Activated CD4-positive, alpha-beta T cell treated with anti-CD3 and anti-CD28 coated beads, Interleukin-2, amount 10 ng/mL, durations not matched to agents 24 days and 14 days (primary cell): Measurements from ENCODE around the gene EGLN1. TPM values are rescaled to one million over a fixed set of nuclear protein-coding genes. Genes with fewer than 3 reads are reported as not detected.
"Not testable (repeated sequence)": the region's sequence is repeated elsewhere in the genome, so short reads cannot be mapped to it uniquely, and the experiment has no call there.

Source experiments
- DNase-seq: peaks from one replicate; pipeline ENCODE4 v3.0.0; 2022
- H3K27ac Mint-ChIP-seq: one replicate; pipeline ENCODE4 v1.8.0; 2022; ENCODE audit warnings: mild to moderate bottlenecking, mixed read lengths
- H3K27me3 Mint-ChIP-seq: one replicate; pipeline ENCODE4 v1.8.0; 2022; ENCODE audit warnings: mixed read lengths
- H3K36me3 Mint-ChIP-seq: one replicate; pipeline ENCODE4 v1.8.0; 2022; ENCODE audit warnings: low read depth, mild to moderate bottlenecking, mixed read lengths
- H3K4me1 Mint-ChIP-seq: one replicate; pipeline ENCODE4 v1.8.0; 2021; ENCODE audit warnings: mixed read lengths
- H3K4me3 Mint-ChIP-seq: one replicate; pipeline ENCODE4 v1.8.0; 2022; ENCODE audit warnings: mild to moderate bottlenecking, moderate library complexity, mixed read lengths
- H3K9me3 Mint-ChIP-seq: one replicate; pipeline ENCODE4 v1.8.0; 2021; ENCODE audit warnings: mixed read lengths
- intact Hi-C: fragments of 100-400 bp; cut with micrococcal nuclease; formaldehyde crosslinking; loops from one replicate; pipeline ENCODE4 v1.15.1; 2023
- total RNA-seq: library from RNA; stranded (reverse); gene quantifications from 2 replicates; pipeline ENCODE4 v1.2.3, GENCODE V29; 2022

The EGLN1 gene
- total RNA-seq, 1 donor from 2014 or later = 21.4 TPM

DNA sequence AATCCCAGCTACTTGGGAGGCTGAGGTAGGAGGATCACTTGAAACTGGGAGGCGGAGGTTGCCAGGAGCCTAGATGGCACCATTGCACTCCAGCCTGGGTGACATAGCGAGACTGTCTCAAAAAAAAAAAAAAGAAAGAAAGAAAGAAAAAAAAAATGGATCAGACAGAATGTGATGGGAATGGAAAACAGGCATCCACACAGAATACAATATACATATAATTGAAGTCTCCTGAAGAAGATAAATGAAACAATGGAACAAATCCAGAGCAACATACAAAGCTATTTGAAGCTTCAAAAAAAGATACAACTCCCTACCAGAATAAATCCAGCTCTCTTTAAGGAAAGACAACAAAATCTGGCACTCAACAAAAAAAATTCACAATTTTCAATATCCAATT lies 10.9 kb upstream of the EGLN1 start:
- H3K36me3 Mint-ChIP-seq = no peaks in the 10 kb centered on the region
- no peaks in the 10 kb centered on the region for H3K9me3 Mint-ChIP-seq
- H3K27me3 Mint-ChIP-seq = peaks cover 36% of the 10 kb centered on the region
- intact Hi-C loops = no loop called here
- no peak for DNase-seq
- H3K4me1 Mint-ChIP-seq = peaks cover 2% of the 10 kb centered on the region
- no peak overlapping the region for H3K27ac Mint-ChIP-seq
- H3K4me3 Mint-ChIP-seq = no peak overlapping the region

DNA sequence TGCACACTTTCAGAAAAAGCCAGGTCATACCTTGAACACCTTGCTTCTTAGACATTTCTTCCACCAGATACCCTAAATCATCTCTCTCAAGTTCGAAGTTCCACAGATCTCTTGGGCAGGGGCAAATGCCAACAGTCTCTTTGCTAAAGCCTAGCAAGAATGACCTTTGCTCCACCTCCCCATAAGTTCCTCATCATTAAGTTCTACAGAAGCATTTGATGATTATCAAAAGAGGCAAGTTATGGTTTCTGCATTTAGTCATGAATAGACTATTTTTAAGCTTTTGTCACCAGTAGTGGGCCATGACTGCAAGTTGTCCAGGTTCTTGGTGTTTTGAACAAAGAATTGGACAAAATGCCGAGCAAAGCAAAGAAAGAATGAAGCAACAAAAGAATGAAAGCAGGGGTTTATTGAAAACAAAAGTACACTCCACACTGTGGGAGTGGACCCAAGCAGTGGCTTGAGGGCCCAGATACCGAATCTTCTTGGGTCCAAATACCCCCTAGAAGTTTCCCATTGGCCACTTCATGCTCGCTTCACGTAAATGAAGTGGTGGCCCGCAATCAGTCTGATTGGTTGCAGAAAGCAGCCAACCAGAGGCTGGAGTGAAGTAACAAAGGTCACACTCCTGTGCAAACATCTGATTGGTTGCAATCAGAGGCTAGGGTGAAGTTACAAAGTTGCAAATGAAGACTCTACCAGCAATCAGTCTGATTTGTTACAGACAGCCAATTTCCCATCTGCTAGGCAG lies 9.8 kb upstream of the EGLN1 start:
- H3K27ac Mint-ChIP-seq = no peak overlapping the region
- DNase-seq = no peak
- H3K4me1 Mint-ChIP-seq = peaks cover 2% of the 10 kb centered on the region
- intact Hi-C loops = no loop called here
- H3K9me3 Mint-ChIP-seq = no peaks in the 10 kb centered on the region
- no peaks in the 10 kb centered on the region for H3K36me3 Mint-ChIP-seq
- H3K27me3 Mint-ChIP-seq = peaks cover 35% of the 10 kb centered on the region
- no peak overlapping the region for H3K4me3 Mint-ChIP-seq

DNA sequence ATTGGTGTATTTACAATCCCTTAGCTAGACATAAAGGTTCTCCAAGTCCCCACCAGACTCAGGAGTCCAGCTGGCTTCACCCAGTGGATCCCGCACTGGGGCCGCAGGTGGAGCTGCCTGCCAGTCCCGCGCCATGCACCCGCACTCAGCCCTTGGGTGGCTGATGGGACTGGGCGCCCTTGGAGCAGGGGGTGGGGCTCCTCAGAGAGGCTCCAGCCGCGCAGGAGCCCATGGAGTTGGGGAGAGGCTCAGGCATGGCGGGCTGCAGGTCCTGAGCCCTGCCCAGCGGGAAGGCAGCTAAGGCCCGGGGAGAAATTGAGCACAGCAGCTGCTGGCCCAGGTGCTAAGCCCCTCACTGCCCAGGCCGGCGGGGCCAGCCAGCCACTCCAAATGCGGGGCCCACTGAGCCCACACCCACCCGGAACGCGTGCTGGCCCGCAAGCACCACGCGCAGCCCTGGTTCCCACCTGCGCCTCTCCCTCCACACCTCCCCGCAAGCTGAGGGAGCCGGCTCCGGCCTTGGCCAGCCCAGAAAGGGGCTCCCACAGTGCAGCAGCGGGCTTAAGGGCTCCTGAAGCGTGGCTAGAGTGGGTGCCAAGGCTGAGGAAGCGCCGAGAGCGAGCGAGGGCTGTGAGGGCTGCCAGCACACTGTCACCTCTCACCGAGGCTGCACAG lies 8.7 kb upstream of the EGLN1 start:
- H3K36me3 Mint-ChIP-seq, intact Hi-C loops, H3K27ac Mint-ChIP-seq, H3K4me1 Mint-ChIP-seq, H3K4me3 Mint-ChIP-seq, H3K9me3 Mint-ChIP-seq, DNase-seq: not testable (repeated sequence)
- H3K27me3 Mint-ChIP-seq = peaks cover 36% of the 10 kb centered on the region

DNA sequence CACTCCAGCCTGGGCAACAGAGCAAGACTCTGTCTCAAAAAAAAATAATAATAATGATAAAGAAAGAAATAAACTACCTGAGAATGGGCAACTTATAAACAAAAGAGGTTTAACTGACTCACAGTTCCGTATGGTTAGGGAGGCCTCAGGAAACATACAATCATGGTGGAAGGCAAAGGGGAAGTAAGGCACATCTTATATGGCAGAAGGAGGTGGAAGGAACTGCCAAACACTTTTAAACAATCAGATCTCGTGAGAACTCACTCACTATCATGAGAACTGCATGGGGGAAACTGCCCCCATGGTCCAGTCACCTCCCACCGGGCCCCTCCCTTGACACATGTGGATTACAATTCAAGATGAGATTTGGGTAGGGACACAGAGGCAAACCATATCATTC lies 6.3 kb upstream of the EGLN1 start:
- no peaks in the 10 kb centered on the region for H3K36me3 Mint-ChIP-seq
- no peaks in the 10 kb centered on the region for H3K9me3 Mint-ChIP-seq
- no peak overlapping the region for H3K27ac Mint-ChIP-seq
- no peak overlapping the region for H3K4me3 Mint-ChIP-seq
- peaks cover 9% of the 10 kb centered on the region for H3K4me1 Mint-ChIP-seq
- intact Hi-C loops = no loop called here
- H3K27me3 Mint-ChIP-seq = peaks cover 45% of the 10 kb centered on the region
- no peak for DNase-seq

- Mint-ChIP-seq H3K27ac (no peak overlapping the region), H3K4me3 (no peak overlapping the region)
- intact Hi-C loops = loop anchor here (5.0 kb wide), 3 partner anchors 68 to 558 kb away; partner anchors contain the start of gene C1orf198
Measured at GRCh38 chr1:231424950-231425805, 3.1 kb upstream of the EGLN1 start.

DNA sequence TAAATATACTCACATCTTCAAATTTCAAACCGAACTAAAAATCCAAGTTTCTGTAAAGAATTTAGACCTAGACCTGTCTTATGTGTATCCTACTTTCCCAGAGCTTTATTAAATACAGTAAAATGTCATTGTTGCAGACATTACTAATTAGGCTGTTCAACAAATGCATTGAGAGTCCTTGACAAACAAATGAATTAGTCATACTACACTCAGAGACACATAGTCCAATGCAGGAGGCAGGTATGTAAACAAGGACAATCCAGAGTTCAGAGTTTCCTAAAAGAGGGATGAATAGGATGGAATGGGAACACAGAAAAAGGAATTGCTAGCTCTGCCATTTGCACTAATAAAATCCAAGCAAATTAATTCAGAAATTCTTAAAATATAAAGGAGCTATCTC lies 1.6 kb upstream of the EGLN1 start:
- H3K9me3 Mint-ChIP-seq = no peaks in the 10 kb centered on the region
- intact Hi-C loops = loop anchor here (2.0 to 5.0 kb wide), 4 partner anchors 37 to 556 kb away; partner anchors contain the start of gene C1orf198
- H3K4me1 Mint-ChIP-seq = peaks cover 34% of the 10 kb centered on the region
- H3K4me3 Mint-ChIP-seq = no peak overlapping the region
- H3K36me3 Mint-ChIP-seq = peaks cover 15% of the 10 kb centered on the region
- peaks cover 26% of the 10 kb centered on the region for H3K27me3 Mint-ChIP-seq
- no peak for DNase-seq
- no peak overlapping the region for H3K27ac Mint-ChIP-seq

More at GRCh38 chr1:231424950-231425805, 3.1 kb upstream of the EGLN1 start:
- Mint-ChIP-seq H3K36me3 (peaks cover 3% of the 10 kb centered on the region), H3K9me3 (no peaks in the 10 kb centered on the region), H3K4me1 (peaks cover 23% of the 10 kb centered on the region), H3K27me3 (peaks cover 34% of the 10 kb centered on the region)
- DNase-seq = no peak

- intact Hi-C loops = loop anchor here (1.0 to 5.0 kb wide), 8 partner anchors 38 to 556 kb away; partner anchors contain the start of genes C1orf198, SPRTN and TSNAX
- Mint-ChIP-seq H3K9me3 (no peaks in the 10 kb centered on the region), H3K27ac (peak overlapping the region; percentile 95), H3K4me1 (peaks cover 42% of the 10 kb centered on the region), H3K36me3 (peaks cover 17% of the 10 kb centered on the region), H3K27me3 (peaks cover 25% of the 10 kb centered on the region), H3K4me3 (peak overlapping the region; percentile 88)
- DNase-seq = no peak
Measured at GRCh38 chr1:231422798-231423309, 767 bp upstream of the EGLN1 start.

- H3K9me3 Mint-ChIP-seq = no peaks in the 10 kb centered on the region
- peaks cover 24% of the 10 kb centered on the region for H3K27me3 Mint-ChIP-seq
- H3K36me3 Mint-ChIP-seq = peaks cover 24% of the 10 kb centered on the region
- H3K4me3 Mint-ChIP-seq = peak overlapping the region; percentile 76
- intact Hi-C loops = loop anchor here (5.0 kb wide), 3 partner anchors 64 to 554 kb away; partner anchors contain the start of gene C1orf198
- DNase-seq = peak; percentile 87
- peak overlapping the region; percentile 54 for H3K27ac Mint-ChIP-seq
- H3K4me1 Mint-ChIP-seq = peaks cover 53% of the 10 kb centered on the region
Measured at GRCh38 chr1:231421546-231421970, 529 bp downstream of the EGLN1 start.

DNA sequence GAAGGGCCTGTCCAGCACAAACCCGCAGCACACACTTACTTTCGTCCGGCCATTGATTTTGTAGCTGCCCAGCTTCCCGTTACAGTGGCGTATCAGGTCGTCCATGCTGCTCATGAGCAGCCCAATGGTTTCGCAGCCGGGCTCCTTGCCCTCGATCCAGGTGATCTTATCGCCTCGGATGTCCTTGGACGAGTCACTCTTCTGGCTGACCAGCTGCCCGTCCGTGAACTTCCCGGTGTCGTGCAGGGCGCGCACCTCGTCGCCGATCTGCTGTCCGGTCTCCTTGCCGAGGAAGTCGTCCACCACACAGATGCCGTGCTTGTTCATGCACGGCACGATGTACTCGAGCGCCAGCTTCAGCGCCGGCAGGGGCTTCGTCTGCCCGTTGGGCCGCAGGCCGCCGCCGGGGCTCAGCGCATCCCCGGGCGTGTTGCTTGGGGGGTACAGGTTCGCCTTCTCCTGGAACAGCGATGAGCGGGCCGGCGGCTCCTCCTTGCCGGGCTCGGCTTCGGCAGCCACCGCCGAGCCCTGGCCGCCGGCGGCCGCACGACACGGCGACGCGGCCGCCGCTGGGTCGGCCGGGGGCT lies 1.0 kb downstream of the EGLN1 start:
- Mint-ChIP-seq H3K27ac (peak overlapping the region; percentile 88), H3K9me3 (no peaks in the 10 kb centered on the region), H3K4me1 (peaks cover 55% of the 10 kb centered on the region), H3K36me3 (peaks cover 24% of the 10 kb centered on the region), H3K27me3 (peaks cover 19% of the 10 kb centered on the region), H3K4me3 (peak overlapping the region; percentile 98)
- intact Hi-C loops = loop anchor here (5.0 kb wide), 3 partner anchors 64 to 554 kb away; partner anchors contain the start of gene C1orf198
- DNase-seq = peak; percentile 83

- peak; percentile 67 for DNase-seq
- H3K4me3 Mint-ChIP-seq = peak overlapping the region; percentile 98
- H3K36me3 Mint-ChIP-seq = peaks cover 26% of the 10 kb centered on the region
- peaks cover 14% of the 10 kb centered on the region for H3K27me3 Mint-ChIP-seq
- H3K4me1 Mint-ChIP-seq = peaks cover 57% of the 10 kb centered on the region
- intact Hi-C loops = loop anchor here (5.0 kb wide), 3 partner anchors 63 to 553 kb away; partner anchors contain the start of gene C1orf198
- no peaks in the 10 kb centered on the region for H3K9me3 Mint-ChIP-seq
- peak overlapping the region; percentile 88 for H3K27ac Mint-ChIP-seq
Measured at GRCh38 chr1:231420299-231420958, 1.7 kb downstream of the EGLN1 start.

- Mint-ChIP-seq H3K27ac (peak overlapping the region; percentile 88), H3K27me3 (peaks cover 8% of the 10 kb centered on the region), H3K4me3 (peak overlapping the region; percentile 98), H3K36me3 (peaks cover 28% of the 10 kb centered on the region), H3K4me1 (peaks cover 54% of the 10 kb centered on the region), H3K9me3 (no peaks in the 10 kb centered on the region)
- peak; percentile 62 for DNase-seq
- intact Hi-C loops = loop anchor here (5.0 kb wide), 3 partner anchors 63 to 553 kb away; partner anchors contain the start of gene C1orf198
Measured at GRCh38 chr1:231419738-231420298, 2.3 kb downstream of the EGLN1 start.

GRCh38 chr1:231419147-231419546 lies 2.9 kb downstream of the EGLN1 start:
- Mint-ChIP-seq H3K27ac (no peak overlapping the region), H3K4me1 (peaks cover 57% of the 10 kb centered on the region), H3K36me3 (peaks cover 32% of the 10 kb centered on the region), H3K27me3 (peaks cover 4% of the 10 kb centered on the region), H3K4me3 (peak overlapping the region; percentile 98), H3K9me3 (no peaks in the 10 kb centered on the region)
- no peak for DNase-seq
- intact Hi-C loops = no loop called here
